Endothelial cell of umbilical vein (primary cell): ENCODE results near the gene FZD10. TPM values are rescaled to one million over a fixed set of nuclear protein-coding genes. Genes with fewer than 3 reads are reported as not detected.

Experiments used
- BruUV-seq: library from RNA; stranded (reverse); fragments of 400-500 nt; replicated peaks from 2 replicates; lab custom pipeline; 2021; lab: Mats Ljungman, UMichigan
- CTCF ChIA-PET: fragments of 300-600, 350-600 bp; sonication (Branson Sonifier 250); formaldehyde crosslinking; loops from one replicate; lab custom pipeline; 2021; ENCODE audit warnings: antibody characterized with exemption, inconsistent platforms; lab: Charles Lee
- POLR2A ChIA-PET: fragments of 300-600, 350-600 bp; sonication (Branson Sonifier 250); formaldehyde crosslinking; loops from one replicate; lab custom pipeline; 2021; ENCODE audit warnings: antibody characterized with exemption, inconsistent platforms; lab: Charles Lee
- DNase-seq: peaks from one replicate; pipeline ENCODE4 v3.0.0-alpha.2; 2011; ENCODE audit warnings: low read depth, low spot score
- FAIRE-seq: peaks from 2 replicates; lab custom pipeline; 2011; peaks lifted over from hg19 to GRCh38; lab: Jason Lieb, UNC
- H2AFZ ChIP-seq: 2 replicates; pipeline ENCODE4 v1.6.0; 2012; ENCODE audit warnings: low read depth, low read length, control low read depth, inconsistent platforms
- H3K27ac ChIP-seq: 2 replicates; pipeline ENCODE4 v1.5.1; 2011; ENCODE audit warnings: low read depth, mild to moderate bottlenecking, control low read depth, low read length, moderate library complexity; ENCODE audit not compliant: insufficient read depth
- H3K27me3 ChIP-seq, 2 experiments: 2 replicates each; pipeline versions ENCODE4 v1.6.0 to v1.6.1; 2011; ENCODE audit warnings: low read length in 2 of 2, mixed read lengths in 1 of 2; ENCODE audit not compliant: control insufficient read depth in 2 of 2, insufficient read depth in 2 of 2
- H3K36me3 ChIP-seq, 2 experiments: 2 replicates in 1 of 2; 3 replicates in 1 of 2; pipeline ENCODE4 v1.5.1; 2011; ENCODE audit warnings: low read length in 2 of 2, mild to moderate bottlenecking in 1 of 2, moderate library complexity in 1 of 2; ENCODE audit not compliant: control insufficient read depth in 2 of 2, insufficient read depth in 2 of 2; ENCODE audit errors: extremely low read depth in 1 of 2
- H3K4me1 ChIP-seq: 3 replicates; pipeline ENCODE4 v1.5.1; 2011; ENCODE audit warnings: mild to moderate bottlenecking, low read length; ENCODE audit not compliant: control insufficient read depth, insufficient read depth; ENCODE audit errors: extremely low read depth
- H3K4me2 ChIP-seq: 2 replicates; pipeline ENCODE4 v1.6.1; 2011; ENCODE audit warnings: low read length, control low read depth, mixed read lengths; ENCODE audit not compliant: insufficient read depth
- H3K4me3 ChIP-seq, 3 experiments: fragments of 200-600 bp in 1 of 3; sonication (generic), shearing (Covaris generic) in 1 of 3; replicated peaks in 1 of 3; 2 replicates each; pipeline ENCODE4 v1.5.1; 2011 to 2016; ENCODE audit warnings: control low read depth in 3 of 3, low read length in 3 of 3, mild to moderate bottlenecking in 2 of 3, inconsistent platforms in 1 of 3, low read depth in 1 of 3, moderate library complexity in 1 of 3; ENCODE audit not compliant: insufficient read depth in 1 of 3
- H3K79me2 ChIP-seq: 2 replicates; pipeline ENCODE4 v1.6.0; 2012; ENCODE audit warnings: low read length, inconsistent platforms; ENCODE audit not compliant: control insufficient read depth, insufficient read depth
- H3K9ac ChIP-seq: replicated peaks from 2 replicates; pipeline ENCODE3; 2011; ENCODE audit warnings: low read length, control low read depth; ENCODE audit not compliant: insufficient read depth; ENCODE audit errors: extremely low read depth
- H3K9me1 ChIP-seq: replicated peaks from 3 replicates; pipeline ENCODE4 v1.6.0; 2011; ENCODE audit warnings: mild to moderate bottlenecking, low read length; ENCODE audit not compliant: control insufficient read depth, insufficient read depth; ENCODE audit errors: extremely low read depth
- H3K9me3 ChIP-seq: replicated peaks from 2 replicates; pipeline ENCODE4 v1.5.1; 2012; ENCODE audit warnings: low read length, inconsistent platforms; ENCODE audit not compliant: control insufficient read depth, insufficient read depth
- H4K20me1 ChIP-seq: replicated peaks from 2 replicates; pipeline ENCODE3; 2011; ENCODE audit warnings: mild to moderate bottlenecking, low read length; ENCODE audit not compliant: control insufficient read depth, insufficient read depth; ENCODE audit errors: extremely low read depth
- EZH2 ChIP-seq: IDR thresholded peaks from 2 replicates; pipeline ENCODE4 v1.6.1; 2012; ENCODE audit warnings: borderline replicate concordance, low read depth, mild to moderate bottlenecking, moderate library complexity, low read length, inconsistent platforms; ENCODE audit not compliant: severe bottlenecking
- FOS ChIP-seq: IDR thresholded peaks from 2 replicates; pipeline ENCODE4 v1.6.1; 2011; ENCODE audit warnings: mild to moderate bottlenecking, low read length, moderate library complexity, borderline replicate concordance; ENCODE audit not compliant: insufficient read depth
- GATA2 ChIP-seq: IDR thresholded peaks from 2 replicates; pipeline ENCODE4 v1.7.0; 2011; ENCODE audit warnings: low read depth, mild to moderate bottlenecking, moderate library complexity, mixed read lengths, low read length; ENCODE audit not compliant: insufficient read length, insufficient read depth
- JUN ChIP-seq: IDR thresholded peaks from 2 replicates; pipeline ENCODE4 v1.6.1; 2011; ENCODE audit warnings: borderline replicate concordance, low read depth; ENCODE audit not compliant: insufficient read length, insufficient read depth
- MYC ChIP-seq: IDR thresholded peaks from one replicate; pipeline ENCODE4 v1.6.1; 2011; ENCODE audit warnings: mild to moderate bottlenecking, low read depth, low read length
- POLR2A ChIP-seq: IDR thresholded peaks from 2 replicates; pipeline ENCODE4 v1.6.1; 2012; ENCODE audit warnings: low read depth, mild to moderate bottlenecking, control low read depth, low read length
- POLR2AphosphoS5 ChIP-seq: IDR thresholded peaks from 2 replicates; pipeline ENCODE4 v1.6.1; 2012; ENCODE audit warnings: low read depth, mild to moderate bottlenecking, control low read depth, low read length, moderate library complexity; ENCODE audit not compliant: insufficient read depth
- dilution Hi-C: fragments of 300-500 bp; cut with MboI; formaldehyde crosslinking; loops from one replicate; pipeline ENCODE4 v1.15.0; 2019; ENCODE audit warnings: low sequenced_read_pairs; ENCODE audit not compliant: extremely low pct_ligation_motif_present
- intact Hi-C: fragments of 100-400 bp; cut with micrococcal nuclease; formaldehyde crosslinking; loops from one replicate; pipeline ENCODE4 v1.10.0; 2022
- polyA plus RNA-seq, 4 experiments: library from polyadenylated mRNA; depleted of rRNA in 3 of 4; stranded (reverse) in 3 of 4; unstranded in 1 of 4; fragments of >200 nt; gene quantifications; 2 replicates each; pipeline versions ENCODE4 v1.2.1 to v1.2.3, GENCODE V29; 2011 to 2012; ENCODE audit warnings: missing spikeins in 1 of 4
- total RNA-seq: library from RNA; stranded (reverse); gene quantifications from 2 replicates; pipeline ENCODE4 v1.2.3, GENCODE V29; 2021
- TF ChIP-seq, protein P1 (sequence below), 2 donors: IDR thresholded peaks; 1 replicate in 1 of 2; 2 replicates in 1 of 2; pipeline ENCODE4 v1.5.1; 2011; ENCODE audit warnings: low read length in 2 of 2, mild to moderate bottlenecking in 2 of 2, moderate library complexity in 2 of 2, control low read depth in 1 of 2, inconsistent platforms in 1 of 2, low read depth in 1 of 2; ENCODE audit not compliant: insufficient read depth in 1 of 2; ENCODE audit errors: extremely low read depth in 1 of 2
- TF ChIP-seq, protein P2 (sequence below): IDR thresholded peaks from 2 replicates; pipeline ENCODE4 v1.6.1; 2011; ENCODE audit not compliant: insufficient read depth, insufficient read length

Gene FZD10
- total and polyA plus RNA-seq, 2 donors (not counting 3 experiments of a cell fraction or from before 2014, with no cell fraction given): not detected

DNA sequence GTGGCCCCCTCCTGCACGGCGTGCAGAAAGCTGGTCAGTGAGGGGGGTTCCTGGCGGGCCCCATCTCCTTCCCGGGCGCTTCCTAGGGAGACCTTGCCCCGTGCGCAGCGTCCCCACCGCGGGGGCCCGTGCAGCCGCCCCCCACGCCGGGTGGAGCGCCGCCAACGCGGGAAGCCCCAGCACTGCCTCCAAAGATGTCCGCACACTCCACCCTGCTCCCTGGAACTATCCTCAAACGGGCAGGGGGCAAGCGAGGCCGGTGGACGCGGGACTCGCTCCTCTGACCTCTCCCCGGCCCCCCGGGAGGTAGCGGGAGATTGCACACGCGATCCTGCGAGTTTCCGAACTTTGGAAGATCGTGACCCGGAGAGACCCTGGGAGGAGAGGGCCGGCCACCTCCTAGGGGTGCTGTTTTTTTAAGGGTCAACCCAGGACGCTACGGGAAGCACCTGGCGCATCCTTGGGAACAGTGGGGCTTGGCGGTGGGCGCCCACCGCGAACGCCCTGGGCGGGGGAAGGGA, 1.5 kb upstream of the FZD10 start:
- TF ChIP-seq GATA2: no peak
- TF ChIP-seq, protein P1, sequence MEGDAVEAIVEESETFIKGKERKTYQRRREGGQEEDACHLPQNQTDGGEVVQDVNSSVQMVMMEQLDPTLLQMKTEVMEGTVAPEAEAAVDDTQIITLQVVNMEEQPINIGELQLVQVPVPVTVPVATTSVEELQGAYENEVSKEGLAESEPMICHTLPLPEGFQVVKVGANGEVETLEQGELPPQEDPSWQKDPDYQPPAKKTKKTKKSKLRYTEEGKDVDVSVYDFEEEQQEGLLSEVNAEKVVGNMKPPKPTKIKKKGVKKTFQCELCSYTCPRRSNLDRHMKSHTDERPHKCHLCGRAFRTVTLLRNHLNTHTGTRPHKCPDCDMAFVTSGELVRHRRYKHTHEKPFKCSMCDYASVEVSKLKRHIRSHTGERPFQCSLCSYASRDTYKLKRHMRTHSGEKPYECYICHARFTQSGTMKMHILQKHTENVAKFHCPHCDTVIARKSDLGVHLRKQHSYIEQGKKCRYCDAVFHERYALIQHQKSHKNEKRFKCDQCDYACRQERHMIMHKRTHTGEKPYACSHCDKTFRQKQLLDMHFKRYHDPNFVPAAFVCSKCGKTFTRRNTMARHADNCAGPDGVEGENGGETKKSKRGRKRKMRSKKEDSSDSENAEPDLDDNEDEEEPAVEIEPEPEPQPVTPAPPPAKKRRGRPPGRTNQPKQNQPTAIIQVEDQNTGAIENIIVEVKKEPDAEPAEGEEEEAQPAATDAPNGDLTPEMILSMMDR (IDR thresholded peaks at IDR 0.05; ENCODE audit: extremely low read depth in 1 of 2, insufficient read depth in 1 of 2, low read depth in 1 of 2, low read length in 2 of 2): no peak
- TF ChIP-seq EZH2: no peak
- TF ChIP-seq POLR2A: no peak
- no peak for TF ChIP-seq MYC
- no peak for TF ChIP-seq POLR2AphosphoS5
- no peak for TF ChIP-seq JUN
- TF ChIP-seq, protein P2, sequence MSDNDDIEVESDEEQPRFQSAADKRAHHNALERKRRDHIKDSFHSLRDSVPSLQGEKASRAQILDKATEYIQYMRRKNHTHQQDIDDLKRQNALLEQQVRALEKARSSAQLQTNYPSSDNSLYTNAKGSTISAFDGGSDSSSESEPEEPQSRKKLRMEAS: no peak
- no peak for TF ChIP-seq FOS
- Histone ChIP-seq H3K4me1 (no peaks in the 10 kb centered on the region), H3K4me2 (no peak overlapping the region), H3K9ac (no peak overlapping the region), H3K4me3 (no peak overlapping the region), H3K9me3 (no peaks in the 10 kb centered on the region), H2AFZ (no peak overlapping the region), H3K79me2 (no peaks in the 10 kb centered on the region), H3K36me3 (no peaks in the 10 kb centered on the region), H4K20me1 (no peaks in the 10 kb centered on the region), H3K27ac (no peak overlapping the region), H3K9me1 (no peaks in the 10 kb centered on the region), H3K27me3 (peaks cover 13 to 26% of the 10 kb centered on the region in 2 experiments)
- CTCF ChIA-PET: no interaction called here
- intact Hi-C loops: no loop called here
- FAIRE-seq: no peak
- POLR2A ChIA-PET: no interaction called here
- BruUV-seq: no TSS peak
- DNase-seq: no peak
- dilution Hi-C loops: no loop called here
